AG09309 (cell line): ENCODE measurements around the gene FOXL2NB.

Experiments
- DNase-seq: peaks from one replicate; pipeline ENCODE4 v3.0.0-alpha.2; 2010; ENCODE audit warnings: low read depth
- H3K4me3 ChIP-seq: 2 replicates; pipeline ENCODE4 v1.5.1; 2011; ENCODE audit warnings: mild to moderate bottlenecking, low read depth, low read length, moderate library complexity; ENCODE audit not compliant: control insufficient read depth
- CTCF ChIP-seq: IDR thresholded peaks from 2 replicates; pipeline ENCODE4 v1.5.1; 2011; ENCODE audit warnings: mild to moderate bottlenecking, low read depth, low read length, inconsistent platforms; ENCODE audit not compliant: insufficient read depth, control insufficient read depth; ENCODE audit errors: missing control alignments

The FOXL2NB gene

GRCh38 chr3:138972941-138973340, 25.9 kb downstream of the FOXL2NB start:
- no peak overlapping the region for H3K4me3 ChIP-seq
- no peak for DNase-seq
- TF ChIP-seq CTCF: no peak

GRCh38 chr3:138974462-138974861, 27.4 kb downstream of the FOXL2NB start:
- no peak overlapping the region for H3K4me3 ChIP-seq
- DNase-seq: no peak
- no peak for TF ChIP-seq CTCF

- no peak for TF ChIP-seq CTCF
- no peak overlapping the region for H3K4me3 ChIP-seq
- no peak for DNase-seq
These were observed 28.3 kb downstream of the FOXL2NB start for GRCh38 chr3:138975351-138975750.

GRCh38 chr3:138976047-138976446, 29.0 kb downstream of the FOXL2NB start:
- H3K4me3 ChIP-seq: no peak overlapping the region
- no peak for TF ChIP-seq CTCF
- no peak for DNase-seq

- DNase-seq: no peak
- TF ChIP-seq CTCF: no peak
- no peak overlapping the region for H3K4me3 ChIP-seq
These were observed 37.8 kb downstream of the FOXL2NB start for GRCh38 chr3:138984816-138985215.

GRCh38 chr3:138985932-138986331, 38.9 kb downstream of the FOXL2NB start:
- DNase-seq: no peak
- H3K4me3 ChIP-seq: no peak overlapping the region
- no peak for TF ChIP-seq CTCF

GRCh38 chr3:138987181-138987580, 40.2 kb downstream of the FOXL2NB start:
- H3K4me3 ChIP-seq: no peak overlapping the region
- no peak for DNase-seq

More at GRCh38 chr3:138987181-138987580, 40.2 kb downstream of the FOXL2NB start:
- TF ChIP-seq CTCF: no peak
